SK-MEL-5 (cell line): ENCODE data around the gene S100A9. TPM values are rescaled to one million over a fixed set of nuclear protein-coding genes. Genes with fewer than 3 reads are reported as not detected.
A peak's percentile ranks its signal among the peaks of the same experiment; 100 is the strongest.
"Not testable (repeated sequence)": the region's sequence is repeated elsewhere in the genome, so short reads cannot be mapped to it uniquely, and the experiment has no call there.

ENCODE experiments used
- DNase-seq: peaks from one replicate; pipeline ENCODE4 v3.0.0-alpha.2; 2016; ENCODE audit warnings: low read depth, low spot score
- in situ Hi-C: cut with HindIII; loops from 2 replicates; pipeline ENCODE4 v1.10.0; 2016; ENCODE audit warnings: low sequenced_read_pairs, high pct_unique_total_duplicates, low pct_unique_long_range_greater_than_20kb
- total RNA-seq: library from RNA; depleted of rRNA; stranded (reverse); fragments of >200 nt; shearing (Covaris generic); gene quantifications from 2 replicates; pipeline ENCODE4 v1.2.3, GENCODE V29; 2014

The S100A9 gene
- total RNA-seq, 1 experiment from 2014 or later, result not detected

DNA sequence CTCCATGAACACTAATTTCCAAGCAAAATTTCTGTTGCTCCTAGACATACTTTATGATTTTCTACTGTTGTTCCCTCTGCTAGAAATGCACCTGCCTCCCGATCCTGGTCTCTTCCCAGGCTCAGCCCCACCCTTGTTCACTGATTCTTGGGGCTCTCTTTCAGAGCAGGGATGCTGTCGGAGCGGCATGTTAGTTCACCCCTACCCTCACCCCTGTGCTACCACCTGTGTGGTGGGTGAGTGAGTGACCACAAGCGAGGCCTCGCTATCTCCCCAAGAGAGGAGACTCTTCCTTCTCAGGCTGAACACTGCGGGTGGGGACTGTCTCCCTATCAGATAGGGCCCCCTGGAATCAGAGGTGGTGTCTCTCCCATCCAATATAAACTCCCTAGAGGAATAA lies 38.1 kb downstream of the S100A9 start:
- in situ Hi-C loops, result no loop called here
- DNase-seq, result no peak

DNA sequence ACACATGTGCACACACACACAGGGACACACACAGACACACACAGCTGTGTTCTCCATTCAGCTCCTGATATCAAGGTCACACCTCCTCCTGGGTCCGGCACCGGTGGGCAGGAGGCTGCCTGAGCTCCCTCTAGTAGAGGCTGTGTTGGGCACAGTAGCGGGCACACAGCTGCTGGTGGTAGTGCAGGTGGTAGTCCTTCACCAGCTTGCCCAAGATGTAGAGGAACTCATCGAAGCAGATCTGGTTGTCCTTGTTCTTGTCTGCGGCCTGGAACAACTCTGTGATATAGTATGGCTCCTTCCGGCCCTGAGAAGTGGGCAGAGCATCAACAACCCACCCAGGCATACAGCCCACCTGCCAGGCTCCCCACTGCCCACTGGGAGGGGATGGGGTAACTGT lies 38.8 kb downstream of the S100A9 start:
- in situ Hi-C loops, result no loop called here
- no peak for DNase-seq

DNA sequence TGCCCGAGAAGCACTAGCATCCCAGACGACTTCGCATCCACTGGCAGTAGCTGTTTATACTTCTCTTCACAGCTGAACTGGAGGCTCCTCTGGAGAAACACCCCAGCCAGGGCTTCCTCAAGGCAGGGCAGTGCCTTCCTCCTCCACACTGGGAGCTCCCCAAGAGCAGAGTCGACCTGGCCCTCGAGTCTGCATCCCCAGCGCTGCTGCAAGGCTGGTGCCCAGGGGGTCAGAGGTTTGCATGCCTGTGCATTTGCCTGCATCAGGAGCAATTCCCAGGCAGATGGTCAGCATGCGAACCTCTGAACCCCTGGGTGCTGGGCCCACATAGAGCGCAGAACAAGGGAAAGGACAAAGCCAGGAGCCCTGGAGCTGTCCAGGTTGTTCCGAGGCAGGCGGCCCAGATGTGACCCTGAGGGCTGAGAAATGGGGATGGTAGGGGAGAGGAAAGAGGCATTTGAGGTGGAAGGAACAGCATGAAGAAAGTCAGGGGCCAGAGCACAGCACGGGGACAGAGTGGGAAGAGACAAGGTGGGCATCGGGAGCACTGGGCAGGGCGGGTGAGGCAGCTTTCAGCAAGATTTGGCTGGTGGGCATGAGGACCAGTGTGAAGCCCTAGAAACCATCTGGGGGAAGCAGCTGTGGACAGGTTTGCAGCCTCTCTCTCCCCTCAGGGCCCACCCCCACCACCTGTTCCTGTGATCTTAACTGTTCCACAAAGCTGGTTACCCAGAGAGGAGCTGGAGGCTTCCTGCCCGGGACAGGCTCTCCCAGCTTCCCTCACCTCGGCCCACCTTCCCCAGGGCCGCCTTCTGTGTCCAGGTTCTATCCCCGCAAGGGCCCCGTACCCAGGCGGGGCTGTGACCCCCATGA lies 39.6 kb downstream of the S100A9 start:
- DNase-seq, result no peak
- in situ Hi-C loops, result no loop called here

- no peak for DNase-seq
- in situ Hi-C loops, result no loop called here
Observed at GRCh38 chr1:153397924-153398651, 40.4 kb downstream of the S100A9 start.

DNA sequence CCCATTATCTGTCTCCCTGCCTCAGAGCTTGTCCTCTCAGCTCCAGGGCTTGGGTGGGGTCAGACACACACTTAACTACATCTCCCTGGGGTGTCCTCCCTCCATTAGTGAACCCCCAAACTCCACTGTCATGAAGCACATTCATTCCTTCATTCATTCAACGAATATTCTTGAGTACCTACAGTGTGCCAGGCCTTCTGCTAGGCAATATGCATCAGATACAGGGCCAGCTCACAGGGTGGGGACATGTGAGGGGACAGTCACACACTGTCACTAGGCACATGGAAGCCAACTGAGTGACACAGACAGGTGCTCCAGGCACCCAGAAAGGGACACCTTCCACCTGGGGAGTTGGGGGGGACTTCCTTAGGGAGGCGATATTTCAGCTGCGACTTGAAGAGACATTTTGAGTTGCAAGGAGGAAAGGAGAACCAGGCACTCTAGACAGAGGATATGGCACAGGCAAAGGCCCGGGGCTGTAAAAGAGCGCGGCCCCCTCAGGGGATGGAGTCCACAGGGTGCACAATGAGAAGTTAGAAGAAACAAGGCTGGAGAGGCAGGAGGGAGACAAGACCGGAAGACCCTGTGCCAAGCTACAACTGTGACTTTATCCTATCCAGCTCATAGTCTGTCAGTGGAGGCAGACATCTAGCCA lies 41.9 kb downstream of the S100A9 start:
- in situ Hi-C loops, result no loop called here
- DNase-seq, result no peak

DNA sequence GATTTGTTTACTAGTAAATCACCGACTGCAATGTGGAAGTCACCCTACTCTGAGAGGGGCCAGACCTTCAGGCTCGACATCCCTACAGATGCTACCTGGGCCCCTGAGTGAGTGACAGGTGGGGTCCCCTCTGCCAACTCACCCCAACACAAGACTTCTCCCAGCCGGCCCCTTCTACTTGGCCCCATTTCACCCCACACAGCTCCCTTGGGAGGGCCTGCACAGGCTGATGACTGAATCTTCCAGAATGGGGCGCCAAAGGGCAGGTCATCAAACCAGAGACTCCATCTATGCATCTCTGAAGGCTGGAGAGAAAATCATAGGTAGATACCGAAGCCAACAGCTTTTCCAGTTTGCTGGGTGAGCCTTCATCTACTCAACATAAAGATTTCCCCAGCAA lies 42.6 kb downstream of the S100A9 start:
- peak; percentile 22 for DNase-seq
- in situ Hi-C loops, result no loop called here

DNA sequence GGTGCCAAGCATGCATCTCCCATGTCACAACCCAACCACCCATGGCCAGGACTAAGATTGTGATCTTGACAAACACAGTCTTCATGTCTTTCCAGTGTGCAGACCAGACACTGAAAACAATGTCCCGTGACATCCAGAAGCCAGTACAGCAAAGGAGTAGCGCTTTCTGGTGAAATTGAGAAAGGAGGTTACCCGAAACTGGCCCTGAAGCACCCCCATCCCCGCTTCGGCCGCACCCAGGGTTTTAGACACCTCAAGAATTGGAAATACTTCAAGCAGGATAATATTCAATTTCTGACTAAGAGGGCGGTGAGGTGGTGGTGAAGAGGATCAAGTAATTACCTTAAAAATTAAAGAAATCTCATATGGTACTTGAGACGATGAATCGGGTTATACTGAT lies 43.8 kb downstream of the S100A9 start:
- no peak for DNase-seq
- in situ Hi-C loops, result no loop called here

- DNase-seq, result no peak
- in situ Hi-C loops, result no loop called here
Observed at GRCh38 chr1:153402226-153402625, 44.6 kb downstream of the S100A9 start.

- in situ Hi-C loops, result no loop called here
- no peak for DNase-seq
Observed at GRCh38 chr1:153403421-153404085, 45.9 kb downstream of the S100A9 start.

GRCh38 chr1:153404086-153404635 lies 46.5 kb downstream of the S100A9 start:
- in situ Hi-C loops, result no loop called here
- DNase-seq, result no peak

DNA sequence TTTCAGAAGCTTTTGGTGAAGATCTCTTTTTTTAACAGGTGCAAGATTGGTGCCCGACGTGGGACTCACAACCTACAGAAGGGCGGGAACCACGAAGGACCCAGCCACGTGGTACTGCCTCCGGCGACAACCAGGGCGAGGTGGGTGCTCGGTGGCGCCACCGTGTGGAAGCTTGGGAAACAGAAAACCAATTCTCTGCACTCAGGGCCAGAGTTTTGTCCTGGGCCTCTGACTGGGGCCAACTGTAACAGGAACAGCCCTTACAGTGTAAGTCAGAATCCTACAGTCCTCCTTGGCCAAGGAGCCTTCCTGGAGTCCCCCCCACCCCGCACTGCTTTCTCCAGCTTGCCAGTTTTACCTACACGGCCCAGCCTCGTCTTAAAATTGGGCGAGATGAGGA lies 47.1 kb downstream of the S100A9 start:
- in situ Hi-C loops, result no loop called here
- DNase-seq, result peak; percentile 69

DNA sequence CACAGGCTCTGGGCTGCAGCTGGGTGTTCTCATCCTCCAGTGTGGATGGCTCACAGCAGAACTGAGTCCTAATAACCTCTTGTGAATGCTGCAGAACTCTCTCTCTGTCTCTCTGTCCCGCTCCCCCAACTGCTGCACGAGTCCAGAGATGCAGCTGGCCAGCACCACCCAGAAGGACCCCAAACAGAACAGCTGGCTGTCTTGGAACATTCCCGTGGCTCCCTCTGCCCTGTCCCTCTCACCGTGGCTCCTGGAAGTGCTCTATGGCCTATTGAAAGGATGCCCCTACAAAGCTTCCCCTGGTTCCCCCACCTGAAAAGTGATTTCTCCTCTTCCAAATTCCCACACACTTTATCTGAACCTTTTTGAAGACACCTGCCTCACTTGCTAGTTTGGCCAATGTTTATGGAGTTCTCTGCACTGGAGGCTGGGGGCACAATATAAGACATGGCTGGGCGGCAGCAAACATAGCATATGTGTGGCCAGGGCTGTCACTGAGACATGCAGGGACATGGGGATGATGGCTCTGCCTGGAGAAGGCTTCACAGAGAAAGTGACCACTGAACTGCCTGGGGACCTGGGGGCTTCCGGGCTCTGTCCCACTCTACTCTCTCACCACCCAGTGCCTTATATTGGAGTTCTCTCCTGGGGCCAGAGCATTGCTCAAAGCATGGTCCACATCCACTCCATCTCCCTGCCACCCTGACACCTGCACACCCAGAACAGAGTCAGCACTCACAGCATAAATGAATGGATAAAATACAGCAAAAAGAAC lies 48.4 kb downstream of the S100A9 start:
- in situ Hi-C loops, DNase-seq: not testable (repeated sequence)

- in situ Hi-C loops, result not testable (repeated sequence)
Observed at GRCh38 chr1:153407274-153407673, 49.6 kb downstream of the S100A9 start.

More at GRCh38 chr1:153407274-153407673, 49.6 kb downstream of the S100A9 start:
- not testable (repeated sequence) for DNase-seq
